ENCODE results near the gene ARL15.

GRCh38 chr5:54021431-54022164 lies 288.8 kb downstream of the ARL15 start:
- TF ChIP-seq POLR2A (IDR thresholded peaks at IDR 0.05; ENCODE audit: extremely low read depth, insufficient read length): no peak
- no peak for TF ChIP-seq CTCF (IDR thresholded peaks at IDR 0.05; ENCODE audit: low read depth, low read length)
- no peak for TF ChIP-seq MYC (IDR thresholded peaks at IDR 0.05; ENCODE audit: low read depth, low read length)
